H1 (cell line): ENCODE data around the gene MLF2. TPM values are rescaled to one million over a fixed set of nuclear protein-coding genes. Genes with fewer than 3 reads are reported as not detected.

Experiments used
- CREB1 ChIP-seq: IDR thresholded peaks from 2 replicates; pipeline ENCODE4 v1.6.1; 2012; ENCODE audit warnings: inconsistent platforms
- EP300 ChIP-seq, 2 experiments: IDR thresholded peaks; 1 replicate in 1 of 2; 2 replicates in 1 of 2; pipeline ENCODE4 v1.6.1; 2011 to 2012; ENCODE audit warnings: low read depth in 2 of 2, low read length in 2 of 2, mild to moderate bottlenecking in 2 of 2, borderline replicate concordance in 1 of 2, inconsistent platforms in 1 of 2, moderate library complexity in 1 of 2
- JUN ChIP-seq: IDR thresholded peaks from 2 replicates; pipeline ENCODE4 v1.6.1; 2011; ENCODE audit warnings: low read depth, mild to moderate bottlenecking, improper control_type of control experiment, low read length
- JUND ChIP-seq: IDR thresholded peaks from 2 replicates; pipeline ENCODE4 v1.6.1; 2011; ENCODE audit warnings: mild to moderate bottlenecking, improper control_type of control experiment, low read length
- POU5F1 ChIP-seq: IDR thresholded peaks from 2 replicates; pipeline ENCODE4 v1.6.1; 2011; ENCODE audit warnings: low read depth, mild to moderate bottlenecking, low read length, moderate library complexity
- SIN3A ChIP-seq, 2 experiments: IDR thresholded peaks in 1 of 2; conservative IDR thresholded peaks in 1 of 2; 2 replicates each; pipeline ENCODE4 v1.6.1; 2011 to 2012; ENCODE audit warnings: low read length in 2 of 2, improper control_type of control experiment in 1 of 2, low read depth in 1 of 2, mild to moderate bottlenecking in 1 of 2
- SP1 ChIP-seq: IDR thresholded peaks from 2 replicates; pipeline ENCODE4 v1.6.1; 2011; ENCODE audit warnings: low read depth, low read length
- SRF ChIP-seq: IDR thresholded peaks from 2 replicates; pipeline ENCODE4 v1.6.1; 2011; ENCODE audit warnings: mild to moderate bottlenecking, low read depth, low read length, moderate library complexity
- polyA plus RNA-seq, 7 experiments: library from polyadenylated mRNA; depleted of rRNA in 3 of 7; stranded (reverse) in 5 of 7; unstranded in 2 of 7; fragments of >200 nt in 5 of 7; fragments of 200-250 nt in 2 of 7; gene quantifications; 1 replicate in 5 of 7; 2 replicates in 1 of 7; 4 replicates in 1 of 7; pipeline versions ENCODE4 v1.2.1 to v1.2.3, GENCODE V29; 2011 to 2013; ENCODE audit warnings: missing spikeins in 2 of 7, mixed read lengths in 2 of 7
- total RNA-seq: library from RNA; stranded (reverse); fragmentation: NEBNext Ultra II Directional; extraction: Animal tissue kit (Norgen Biotek cat#: 25700); gene quantifications from 2 replicates; pipeline ENCODE4 v1.2.1, GENCODE V29; 2021

MLF2 gene
- total and polyA plus RNA-seq, 2 of the 8 experiments (the other 6 are each of a cell fraction or from before 2014, with no cell fraction given), result 229 to 401 TPM

GRCh38 chr12:6764011-6764828 is 11.3 kb upstream of the MLF2 start (continued):
- peak in 1 of 2 experiments; percentile 57; a peak in 1 of 3 replicates for TF ChIP-seq EP300 (IDR thresholded peaks at IDR 0.05; ENCODE audit: borderline replicate concordance in 1 of 2, low read depth in 2 of 2, low read length in 2 of 2)
- TF ChIP-seq POU5F1, result peak; percentile 24; the same call in 1 of the 2 replicates
- TF ChIP-seq CREB1, result peak; percentile 47; the same call in 1 of the 2 replicates
- TF ChIP-seq SP1, result peak; percentile 93
- no peak for TF ChIP-seq JUN
- TF ChIP-seq JUND, result no peak; the same call in 1 of the 2 replicates
- no peak for TF ChIP-seq SIN3A (conservative IDR thresholded peaks at IDR 0.05 in 1 of 2, IDR thresholded peaks at IDR 0.05 in 1 of 2; ENCODE audit: low read depth in 1 of 2, low read length in 2 of 2)
- TF ChIP-seq SRF, result peak; percentile 100
